IPS DF 4.7 (cell line): Measurements from ENCODE around the gene PRICKLE2.

ENCODE experiments used
- DNase-seq: peaks from one replicate; pipeline ENCODE4 v3.0.0-alpha.2; 2013; ENCODE audit warnings: low spot score; ENCODE audit errors: extremely low read depth

The PRICKLE2 gene

GRCh38 chr3:64190517-64191515 lies 34.5 kb downstream of the PRICKLE2 start:
- DNase-seq, result no peak

DNA sequence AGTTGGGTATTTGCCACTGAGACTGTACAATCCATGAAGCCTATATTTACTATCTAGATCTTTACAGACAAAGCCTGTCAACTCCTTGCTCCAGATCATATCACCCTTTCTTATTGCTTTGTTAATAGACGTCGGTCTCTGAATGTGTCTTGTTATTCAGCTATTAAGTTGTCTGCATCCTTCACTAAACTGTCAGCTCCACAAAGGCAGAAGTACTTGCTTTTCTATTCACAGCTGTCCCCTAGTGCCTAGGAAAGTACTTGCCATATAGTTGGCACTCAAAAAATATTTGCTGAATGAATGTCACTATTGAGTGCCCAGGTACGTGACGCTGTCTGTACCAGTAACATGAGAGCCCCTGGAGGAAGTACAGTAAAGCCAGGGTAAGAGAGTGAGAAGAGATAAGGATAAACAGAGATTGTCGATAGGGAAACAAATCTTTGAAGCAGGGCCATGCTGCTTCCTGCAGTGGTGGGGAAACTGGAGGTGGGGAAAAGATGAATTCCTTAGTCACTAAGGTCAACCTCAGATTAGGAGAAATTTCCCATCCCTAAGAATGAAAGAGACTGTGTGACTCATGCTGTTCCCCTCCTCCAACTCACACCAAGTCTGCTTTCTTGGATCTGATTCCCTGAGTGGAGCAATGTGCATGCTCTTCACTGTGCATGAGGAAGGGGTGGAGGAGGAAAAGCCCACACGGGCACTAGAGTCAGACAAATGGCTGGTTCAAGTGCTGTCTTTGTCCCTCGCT lies 36.3 kb downstream of the PRICKLE2 start:
- DNase-seq, result no peak

- DNase-seq, result no peak
These were observed 38.0 kb downstream of the PRICKLE2 start for GRCh38 chr3:64187065-64187959.

DNA sequence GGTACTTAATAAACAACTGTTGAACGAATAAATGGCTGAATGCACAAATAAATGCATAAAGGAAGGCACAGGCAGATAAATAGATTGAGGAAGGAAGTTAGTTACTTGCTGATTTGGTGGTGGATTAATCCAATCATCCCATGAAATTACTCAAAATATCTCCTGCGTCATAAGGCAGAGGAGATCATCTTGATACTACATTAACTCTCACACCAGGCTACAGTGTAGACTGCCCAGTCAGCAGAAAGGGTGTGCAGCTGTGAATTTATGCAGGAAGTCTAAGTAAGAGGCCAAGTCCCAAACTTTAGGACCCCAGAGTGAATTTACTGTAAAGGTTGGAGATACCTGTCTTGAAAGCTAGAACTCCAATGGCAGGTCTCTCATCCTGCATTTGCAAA lies 38.6 kb downstream of the PRICKLE2 start:
- DNase-seq, result no peak

DNA sequence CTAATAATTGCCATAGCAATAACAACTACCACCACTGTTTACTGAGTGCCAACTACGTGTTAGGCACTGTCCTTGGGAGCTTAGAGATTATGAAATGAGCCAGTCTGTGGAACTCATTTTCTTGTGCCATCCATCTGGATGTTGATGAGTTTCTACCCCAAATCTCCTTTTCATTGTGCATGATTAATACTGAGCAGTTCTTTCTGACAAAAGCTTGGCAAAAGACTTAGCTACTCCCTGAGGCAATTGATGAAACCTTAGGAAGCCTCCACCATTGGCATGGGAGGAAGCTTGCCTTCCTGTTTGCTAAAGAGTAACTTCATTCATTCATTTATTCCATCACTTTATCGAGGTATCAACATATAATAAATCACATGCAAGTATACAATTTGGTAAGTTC lies 39.8 kb downstream of the PRICKLE2 start:
- no peak for DNase-seq

- no peak for DNase-seq
These were observed 40.6 kb downstream of the PRICKLE2 start for GRCh38 chr3:64184621-64185020.

GRCh38 chr3:64179860-64180259 lies 45.4 kb downstream of the PRICKLE2 start:
- no peak for DNase-seq

DNA sequence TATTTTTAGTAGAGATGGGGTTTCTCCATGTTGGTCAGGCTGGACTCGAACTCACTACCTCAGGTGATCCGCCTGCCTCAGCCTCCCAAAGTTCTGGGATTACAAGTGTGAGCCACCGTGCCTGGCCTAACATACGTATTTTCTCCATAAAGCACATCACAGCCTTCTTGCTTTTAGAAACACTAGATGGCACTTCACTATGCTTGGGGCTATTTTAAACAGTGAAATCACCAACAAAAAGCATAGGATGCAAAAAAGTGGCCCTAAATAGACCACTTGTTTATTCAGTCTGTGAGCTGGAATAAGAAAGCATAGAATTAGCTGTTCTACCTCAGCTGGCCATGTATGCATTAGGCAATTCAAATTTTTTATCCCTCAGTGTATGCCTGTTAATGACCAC lies 46.0 kb downstream of the PRICKLE2 start:
- no peak for DNase-seq

DNA sequence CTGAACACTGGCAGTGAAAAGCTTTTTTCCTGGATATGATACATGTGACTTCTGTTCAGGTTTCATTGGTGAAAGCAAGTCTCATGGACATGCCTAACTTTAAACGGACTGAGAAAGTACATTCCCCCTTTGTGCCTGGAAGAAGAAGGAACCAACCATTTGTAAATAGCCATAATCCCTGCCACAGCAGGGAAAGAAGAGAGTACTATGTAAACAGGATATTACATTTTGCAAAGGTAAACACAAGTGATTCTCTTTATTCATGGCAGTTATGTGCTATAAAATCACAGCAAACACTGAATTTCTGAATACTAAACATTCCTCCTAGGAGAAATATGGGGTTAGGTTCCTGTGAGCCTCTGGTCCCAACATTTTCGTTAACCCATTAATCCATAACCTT lies 46.8 kb downstream of the PRICKLE2 start:
- no peak for DNase-seq

DNA sequence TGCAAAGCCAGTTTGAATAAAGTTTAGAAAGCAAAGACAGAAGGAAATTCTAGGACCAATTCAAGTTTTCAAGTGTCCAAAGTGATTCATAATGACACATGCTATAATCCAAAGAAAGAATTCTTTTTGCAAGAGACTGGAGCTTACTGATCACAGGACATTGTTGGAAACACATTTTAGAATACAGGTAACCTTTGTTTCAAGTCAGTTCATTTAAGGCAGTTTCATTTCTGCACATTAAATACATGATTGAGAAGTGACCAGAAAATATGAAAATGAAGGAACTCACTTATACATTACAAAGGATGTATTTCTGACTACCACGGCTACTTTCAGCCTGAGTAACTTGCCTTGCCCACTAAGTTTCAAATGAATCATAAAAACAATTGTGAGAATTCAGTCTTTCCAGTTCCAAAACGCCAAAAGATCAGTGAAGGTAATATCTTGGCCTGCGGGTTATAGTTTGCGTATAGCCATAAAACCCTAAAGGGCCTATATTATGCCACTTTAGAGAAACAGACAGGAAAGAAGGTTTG lies 48.7 kb downstream of the PRICKLE2 start:
- DNase-seq, result no peak

- DNase-seq, result no peak
These were observed 50.9 kb downstream of the PRICKLE2 start for GRCh38 chr3:64174328-64174727.

DNA sequence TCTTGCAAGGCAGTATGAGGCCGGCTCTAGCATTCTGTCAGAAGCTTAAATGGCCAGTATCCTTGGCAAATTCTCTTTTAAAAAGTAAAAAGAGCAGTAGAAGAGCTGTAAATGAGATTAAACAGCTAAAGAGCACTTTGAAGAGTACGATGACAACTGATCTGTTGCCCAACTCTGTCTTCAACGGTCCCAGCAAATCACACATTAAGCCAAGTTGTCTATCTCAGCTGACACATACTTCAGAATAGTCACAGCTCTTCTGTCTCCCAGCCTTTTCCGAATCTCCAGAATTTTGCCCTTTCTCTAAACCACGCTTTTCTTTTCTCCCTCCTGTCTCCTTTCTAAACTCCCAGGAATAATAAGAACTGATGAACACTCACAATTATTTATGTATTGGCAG lies 51.7 kb downstream of the PRICKLE2 start:
- no peak for DNase-seq

- DNase-seq, result no peak
These were observed 55.0 kb downstream of the PRICKLE2 start for GRCh38 chr3:64170270-64170669.

DNA sequence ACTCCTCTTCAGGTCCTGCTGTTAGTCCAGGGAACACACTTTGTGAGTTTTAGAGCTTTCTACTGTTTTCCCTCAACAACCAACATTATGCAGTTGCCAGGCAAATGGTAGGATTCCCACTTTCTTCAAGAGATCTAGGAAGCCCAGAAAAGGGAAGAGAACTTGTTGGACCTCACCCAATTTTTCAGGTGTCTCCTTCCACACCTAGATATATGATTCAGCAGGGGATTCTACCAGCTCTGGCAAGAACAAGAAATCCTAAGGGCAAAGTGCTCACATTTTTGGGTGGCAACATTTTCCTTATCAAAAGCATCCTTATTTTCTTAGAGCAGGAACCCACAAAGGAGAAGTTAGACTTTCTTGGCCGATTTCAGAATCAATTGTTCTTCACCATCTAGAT lies 57.4 kb downstream of the PRICKLE2 start:
- DNase-seq, result no peak

- no peak for DNase-seq
These were observed 57.9 kb downstream of the PRICKLE2 start for GRCh38 chr3:64167351-64167750.

DNA sequence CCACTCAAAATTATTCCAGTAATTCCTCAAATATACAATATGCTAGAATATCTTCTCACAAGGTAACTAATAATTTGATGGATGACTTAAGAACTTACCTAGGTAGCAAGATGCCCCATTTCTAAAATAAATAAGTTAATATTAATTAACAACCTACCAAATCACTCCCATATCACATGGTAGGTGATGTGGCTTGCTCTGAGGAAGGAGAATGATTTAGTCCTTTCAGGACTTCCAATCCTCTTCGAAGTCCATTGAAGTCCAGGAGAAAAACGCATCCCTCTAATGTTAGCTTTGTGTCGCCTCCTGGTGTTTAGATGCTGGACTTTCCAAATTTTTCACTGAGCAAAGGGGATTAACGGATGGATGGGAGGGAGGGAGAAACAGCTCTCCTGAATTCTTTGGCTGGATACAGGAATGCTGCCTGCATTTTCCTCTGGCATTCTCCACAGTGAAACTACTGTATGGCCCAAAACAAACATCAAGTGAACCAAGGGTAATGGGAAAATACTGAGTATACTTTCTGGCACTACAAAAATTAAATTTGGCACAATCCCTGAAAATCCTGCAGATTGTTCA lies 58.6 kb downstream of the PRICKLE2 start:
- DNase-seq, result peak; percentile 49

GRCh38 chr3:64164349-64164748 lies 60.9 kb downstream of the PRICKLE2 start:
- no peak for DNase-seq

- no peak for DNase-seq
These were observed 61.5 kb downstream of the PRICKLE2 start for GRCh38 chr3:64163755-64164148.

DNA sequence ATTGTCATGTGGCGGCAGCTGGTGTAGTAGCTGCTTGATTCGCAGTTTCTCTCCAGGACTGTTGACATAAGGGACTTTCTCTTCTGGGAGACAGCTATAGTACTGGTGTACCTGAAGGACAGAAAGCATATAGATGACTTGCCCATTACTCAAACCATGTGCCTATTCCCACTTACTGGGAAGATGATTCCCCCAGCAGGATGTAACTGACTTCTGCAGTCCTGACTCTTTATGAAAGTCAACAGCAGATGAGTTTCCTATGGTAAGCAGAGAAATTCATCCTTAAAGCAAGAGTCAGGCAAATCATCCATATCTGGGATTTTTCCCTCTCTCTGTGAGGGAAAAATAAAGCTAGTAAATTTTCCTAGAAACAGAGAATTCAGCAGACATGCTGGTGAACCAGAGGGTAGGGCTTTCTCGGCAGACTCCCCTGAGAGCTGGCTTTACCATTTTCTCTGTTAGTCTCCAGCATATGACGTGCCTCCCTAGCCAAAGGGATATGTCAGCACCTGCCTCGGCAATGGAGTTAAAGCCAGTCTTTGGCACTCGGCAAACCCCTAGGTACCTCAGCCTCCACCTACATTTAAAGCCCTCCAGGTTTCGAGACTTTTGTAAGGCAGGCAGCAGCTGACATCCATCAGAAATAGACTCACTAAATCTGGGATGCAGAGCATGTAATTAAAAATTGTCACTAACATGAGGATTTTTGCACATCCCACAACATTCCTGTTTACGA lies 62.1 kb downstream of the PRICKLE2 start:
- no peak for DNase-seq

- DNase-seq, result no peak
These were observed 63.7 kb downstream of the PRICKLE2 start for GRCh38 chr3:64161481-64161952.
